SK-N-MC (cell line): ENCODE measurements around the gene LRP5.

ENCODE experiments used
- DNase-seq: peaks from one replicate; pipeline ENCODE4 v3.0.0-alpha.2; 2011; ENCODE audit warnings: low read depth, low spot score
- H3K27ac ChIP-seq: fragments of 200-600 bp; sonication (generic); 2 replicates; pipeline ENCODE4 v1.5.1; 2016; ENCODE audit warnings: mixed run types
- H3K36me3 ChIP-seq: fragments of 200-600 bp; sonication (generic); 2 replicates; pipeline ENCODE4 v1.6.1; 2017; ENCODE audit warnings: antibody characterized with exemption, low read length, mixed read lengths; ENCODE audit not compliant: insufficient read depth
- H3K4me3 ChIP-seq: fragments of 200-600 bp; sonication (generic); 2 replicates; pipeline ENCODE4 v1.5.1; 2016
- H3K9ac ChIP-seq: fragments of 200-600 bp; sonication (generic); 2 replicates; pipeline ENCODE4 v1.8.0; 2017; ENCODE audit warnings: mixed run types, mixed read lengths; ENCODE audit not compliant: insufficient read length
- H3K9me3 ChIP-seq: fragments of 200-600 bp; sonication (generic); 2 replicates; pipeline ENCODE4 v1.6.1; 2017; ENCODE audit warnings: low read depth, mild to moderate bottlenecking, antibody characterized with exemption, low read length, moderate library complexity, mixed read lengths
- EZH2 ChIP-seq: fragments of 200-600 bp; sonication (generic); IDR thresholded peaks from one replicate; pipeline ENCODE4 v1.6.1; 2017; ENCODE audit warnings: antibody characterized with exemption
- FOXP2 ChIP-seq: optimal IDR thresholded peaks from 2 replicates; pipeline ENCODE3; 2011; ENCODE audit warnings: mild to moderate bottlenecking, moderate library complexity; ENCODE audit not compliant: insufficient read depth; ENCODE audit errors: extremely low read length, control extremely low read depth
- POLR2AphosphoS5 ChIP-seq: IDR thresholded peaks from 2 replicates; pipeline ENCODE4 v1.6.1; 2012; ENCODE audit warnings: mild to moderate bottlenecking, low read depth, low read length, borderline replicate concordance

The LRP5 gene

GRCh38 chr11:68406324-68407313 is 94.2 kb downstream of the LRP5 start:
- no peak overlapping the region for H3K9ac ChIP-seq
- TF ChIP-seq EZH2 (no peak), FOXP2 (no peak), POLR2AphosphoS5 (no peak)
- DNase-seq: no peak
- H3K9me3 ChIP-seq: no peaks in the 10 kb centered on the region
- H3K27ac ChIP-seq: no peak overlapping the region
- no peak overlapping the region for H3K4me3 ChIP-seq
- peaks cover 58% of the 10 kb centered on the region; the same call in 1 of the 2 replicates for H3K36me3 ChIP-seq

- Histone ChIP-seq H3K9ac (no peak overlapping the region), H3K27ac (no peak overlapping the region), H3K4me3 (no peak overlapping the region), H3K9me3 (no peaks in the 10 kb centered on the region), H3K36me3 (peaks cover 65% of the 10 kb centered on the region; the same call in 1 of the 2 replicates)
- TF ChIP-seq EZH2 (no peak), POLR2AphosphoS5 (no peak), FOXP2 (no peak)
- DNase-seq: no peak
These were observed 96.1 kb downstream of the LRP5 start for GRCh38 chr11:68408512-68408911.

- no peak for DNase-seq
- Histone ChIP-seq H3K36me3 (peaks cover 67% of the 10 kb centered on the region; the same call in 1 of the 2 replicates), H3K9me3 (no peaks in the 10 kb centered on the region), H3K4me3 (no peak overlapping the region), H3K9ac (no peak overlapping the region), H3K27ac (no peak overlapping the region)
- no peak for TF ChIP-seq POLR2AphosphoS5
- no peak for TF ChIP-seq EZH2
- no peak for TF ChIP-seq FOXP2
These were observed 97.5 kb downstream of the LRP5 start for GRCh38 chr11:68409748-68410344.

- no peak for TF ChIP-seq EZH2
- TF ChIP-seq FOXP2: no peak
- TF ChIP-seq POLR2AphosphoS5: no peak
- H3K9me3 ChIP-seq: no peaks in the 10 kb centered on the region
- H3K4me3 ChIP-seq: no peak overlapping the region
- no peak for DNase-seq
- H3K36me3 ChIP-seq: peaks cover 64% of the 10 kb centered on the region; the same call in 1 of the 2 replicates
- H3K9ac ChIP-seq: no peak overlapping the region
- H3K27ac ChIP-seq: no peak overlapping the region
These were observed 99.2 kb downstream of the LRP5 start for GRCh38 chr11:68411501-68411991.

DNA sequence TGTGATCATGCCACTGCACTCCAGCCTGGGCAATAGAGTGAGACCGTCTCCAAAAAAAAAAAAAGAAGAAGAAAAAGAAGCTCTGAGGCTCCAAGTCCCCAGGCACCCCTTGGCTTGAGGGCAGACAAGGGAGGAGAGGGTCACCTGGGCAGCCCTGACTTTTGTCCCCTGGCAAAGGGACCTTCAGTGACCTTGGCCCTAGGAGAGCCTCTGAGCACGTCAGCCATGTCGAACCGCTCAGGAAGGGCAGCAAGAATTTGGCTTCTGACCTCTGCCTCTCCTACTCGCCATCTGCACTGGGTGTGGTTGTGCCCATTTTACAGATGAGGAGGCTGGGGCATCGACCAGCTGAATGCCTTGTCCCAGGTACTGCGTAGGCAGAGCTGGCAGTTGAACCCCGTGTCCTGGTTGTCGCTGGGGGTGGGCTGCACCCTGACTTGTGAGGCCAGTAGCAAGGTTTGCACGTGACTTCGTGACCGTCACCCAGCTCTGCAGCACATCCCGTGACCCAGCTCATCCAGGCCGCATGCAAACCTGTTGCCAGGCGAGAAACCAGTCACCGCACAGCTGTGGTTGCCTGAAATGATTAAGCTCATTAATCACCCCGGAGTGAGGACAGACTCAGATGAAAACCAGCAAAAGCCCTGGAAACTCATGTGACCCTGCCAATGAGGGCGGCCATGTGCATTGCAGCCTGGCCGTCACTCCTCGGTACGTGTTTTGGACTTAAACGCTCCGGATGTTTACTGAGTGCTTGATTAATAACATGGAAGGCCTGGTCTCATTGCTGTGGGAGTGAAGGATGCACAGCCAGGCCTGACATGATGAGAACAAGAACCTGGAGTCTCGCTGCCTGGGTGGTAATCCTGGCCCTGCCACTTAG is 100.4 kb downstream of the LRP5 start:
- no peak overlapping the region for H3K27ac ChIP-seq
- H3K9ac ChIP-seq: no peak overlapping the region
- peaks cover 63% of the 10 kb centered on the region; the same call in 1 of the 2 replicates for H3K36me3 ChIP-seq
- no peak overlapping the region for H3K4me3 ChIP-seq
- DNase-seq: no peak
- TF ChIP-seq EZH2 (no peak), FOXP2 (no peak), POLR2AphosphoS5 (no peak)
- H3K9me3 ChIP-seq: no peaks in the 10 kb centered on the region

- H3K36me3 ChIP-seq: peaks cover 60% of the 10 kb centered on the region; the same call in 1 of the 2 replicates
These were observed 101.2 kb downstream of the LRP5 start for GRCh38 chr11:68413591-68413999.

DNA sequence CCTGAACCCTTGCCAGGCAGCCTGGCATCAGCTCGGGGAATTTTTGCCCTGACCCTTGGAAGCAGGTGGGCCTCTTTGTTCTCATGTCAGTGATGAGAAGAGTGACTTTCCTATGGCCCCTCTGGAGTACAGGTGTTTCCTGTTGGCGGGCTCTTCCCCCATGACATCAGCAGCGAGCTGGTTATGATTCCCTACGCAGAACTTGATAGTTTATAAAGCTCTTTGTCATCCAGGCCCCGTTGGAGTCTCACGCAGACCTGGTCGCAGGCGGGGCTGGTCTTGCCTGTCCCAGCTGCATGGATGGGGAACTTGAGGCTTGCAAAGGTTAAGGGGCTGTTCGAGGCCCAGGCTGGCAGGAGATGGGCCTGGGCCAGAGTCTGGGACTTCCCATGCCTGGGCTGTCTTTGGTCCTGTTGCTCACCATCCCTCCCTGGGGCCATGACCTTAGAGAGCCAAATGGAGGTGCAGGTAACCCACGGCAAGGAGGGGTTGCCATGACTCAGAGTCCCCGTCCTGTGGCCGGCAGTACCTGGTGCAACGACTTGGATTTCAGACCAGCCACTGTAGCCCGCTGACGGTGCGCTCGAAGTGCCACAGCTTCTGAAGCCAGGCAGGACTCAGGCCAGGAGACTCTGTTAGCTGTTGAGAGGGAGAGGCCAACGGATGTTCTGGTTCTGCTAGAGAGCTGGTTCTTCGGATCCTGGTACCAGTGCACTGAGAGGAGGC is 102.3 kb downstream of the LRP5 start:
- no peak for DNase-seq
- no peak for TF ChIP-seq FOXP2
- no peaks in the 10 kb centered on the region for H3K9me3 ChIP-seq
- no peak overlapping the region for H3K27ac ChIP-seq
- H3K9ac ChIP-seq: no peak overlapping the region
- peaks cover 59% of the 10 kb centered on the region; the same call in 1 of the 2 replicates for H3K36me3 ChIP-seq
- no peak overlapping the region for H3K4me3 ChIP-seq

More at GRCh38 chr11:68413591-68413999, 101.2 kb downstream of the LRP5 start:
- Histone ChIP-seq H3K4me3 (no peak overlapping the region), H3K9me3 (no peaks in the 10 kb centered on the region), H3K27ac (no peak overlapping the region), H3K9ac (no peak overlapping the region)
- no peak for TF ChIP-seq EZH2
- no peak for TF ChIP-seq FOXP2
- no peak for TF ChIP-seq POLR2AphosphoS5
- DNase-seq: no peak
